ENCODE data around the gene BMP7. TPM values are rescaled to one million over a fixed set of nuclear protein-coding genes. Genes with fewer than 3 reads are reported as not detected.

Gene BMP7
- total and polyA plus RNA-seq, 12 donors = 0.74 to 6.7 (median 2.2) TPM; not detected in 3

GRCh38 chr20:57146155-57146554 is 120.3 kb downstream of the BMP7 start:
- Histone ChIP-seq H3K4me1 (replicated peaks in 1 of 2) (no peaks in the 10 kb centered on the region), H3K36me3 (replicated peaks in 1 of 2) (no peaks in the 10 kb centered on the region), H3K27me3 (peaks cover 4% of the 10 kb centered on the region), H3K9me3 (replicated peaks in 1 of 3) (no peaks in the 10 kb centered on the region), H3K27ac (no peak overlapping the region), H3K4me3 (no peak overlapping the region)
- intact Hi-C loops (cut with DNase I) = no loop called here
- WGBS, 4 donors = 84 to 93% (median 89%) methylated on average over 2 of the region's 2 CpGs
- DNase-seq = no peak
- TF ChIP-seq POLR2A (IDR thresholded peaks at IDR 0.05) = no peak
- no peak for TF ChIP-seq CTCF (IDR thresholded peaks at IDR 0.05)

DNA sequence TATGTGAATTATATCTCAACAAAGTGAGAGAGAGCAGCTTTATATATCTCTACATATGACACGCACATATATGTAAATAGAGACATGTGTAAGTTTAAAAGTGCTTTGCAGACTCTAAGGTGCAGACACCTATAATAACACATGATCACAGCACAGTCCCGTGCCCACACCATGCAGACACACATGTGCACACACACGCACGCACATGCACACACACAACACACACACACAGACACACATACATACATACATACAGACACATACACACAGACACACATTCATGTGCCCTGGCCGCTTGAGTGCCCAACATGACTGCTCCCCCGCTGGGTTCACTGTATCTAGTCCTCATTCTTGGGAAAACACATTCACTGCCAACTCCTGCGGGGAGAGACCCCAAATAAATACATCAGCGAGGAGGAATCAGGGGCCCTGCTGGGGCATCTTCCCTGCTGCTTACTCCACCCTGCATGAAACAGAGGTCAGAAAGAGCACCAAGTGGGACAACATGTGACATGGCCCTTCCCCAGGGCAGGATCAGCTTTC is 121.3 kb downstream of the BMP7 start:
- DNase-seq = no peak
- TF ChIP-seq CTCF (IDR thresholded peaks at IDR 0.05) = no peak
- TF ChIP-seq POLR2A (IDR thresholded peaks at IDR 0.05) = no peak
- Histone ChIP-seq H3K9me3 (replicated peaks in 1 of 3) (no peaks in the 10 kb centered on the region), H3K4me3 (no peak overlapping the region), H3K4me1 (replicated peaks in 1 of 2) (no peaks in the 10 kb centered on the region), H3K27ac (no peak overlapping the region), H3K27me3 (peaks cover 4% of the 10 kb centered on the region), H3K36me3 (replicated peaks in 1 of 2) (no peaks in the 10 kb centered on the region)
- intact Hi-C loops (cut with DNase I) = no loop called here
- WGBS, 4 donors = 73 to 93% (median 77%) methylated on average over 8 of the region's 8 CpGs

DNA sequence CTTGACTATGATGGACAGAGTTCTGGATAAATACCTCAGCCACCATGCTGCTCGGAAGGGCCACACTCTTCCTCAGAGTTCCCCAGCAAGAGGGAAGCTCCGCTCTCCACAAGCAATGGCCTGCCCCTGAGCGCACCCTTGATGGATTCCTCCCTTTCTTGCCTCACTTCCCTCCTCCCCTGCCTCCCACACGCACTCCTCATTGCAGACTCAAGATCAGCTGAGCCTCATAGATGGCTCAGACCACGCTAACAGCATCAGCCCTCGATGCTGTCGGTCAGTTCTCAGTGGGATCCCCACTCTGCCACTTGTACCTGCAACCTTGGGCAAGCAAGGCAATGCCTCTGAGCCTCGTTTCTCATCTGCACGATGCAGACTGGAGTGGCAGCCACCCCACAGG is 123.3 kb downstream of the BMP7 start:
- intact Hi-C loops (cut with DNase I) = no loop called here
- Histone ChIP-seq H3K9me3 (replicated peaks in 1 of 3) (no peaks in the 10 kb centered on the region), H3K36me3 (replicated peaks in 1 of 2) (no peaks in the 10 kb centered on the region), H3K4me3 (no peak overlapping the region), H3K27me3 (peaks cover 4% of the 10 kb centered on the region), H3K27ac (no peak overlapping the region), H3K4me1 (replicated peaks in 1 of 2) (no peaks in the 10 kb centered on the region)
- WGBS, 4 donors = 60 to 69% (median 62%) methylated on average over 9 of the region's 9 CpGs
- no peak for TF ChIP-seq CTCF (IDR thresholded peaks at IDR 0.05)
- no peak for DNase-seq

GRCh38 chr20:57142667-57143066 is 123.8 kb downstream of the BMP7 start:
- H3K9me3 ChIP-seq (replicated peaks in 1 of 3) = no peaks in the 10 kb centered on the region
- H3K27ac ChIP-seq = no peak overlapping the region
- peaks cover 4% of the 10 kb centered on the region for H3K27me3 ChIP-seq
- intact Hi-C loops (cut with DNase I) = no loop called here
- no peak for DNase-seq
- no peaks in the 10 kb centered on the region for H3K36me3 ChIP-seq (replicated peaks in 1 of 2)
- H3K4me1 ChIP-seq (replicated peaks in 1 of 2) = no peaks in the 10 kb centered on the region
- no peak overlapping the region for H3K4me3 ChIP-seq
- no peak for TF ChIP-seq POLR2A (IDR thresholded peaks at IDR 0.05)
- no peak for TF ChIP-seq CTCF (IDR thresholded peaks at IDR 0.05)
- WGBS, 4 donors = 71 to 89% (median 80%) methylated on average over 3 to 12 of the region's 12 CpGs

All from adrenal gland (tissue), 12 donors.